Sigmoid colon (tissue), 7 donors: Measurements from ENCODE around the gene BCHE. TPM values are rescaled to one million over a fixed set of nuclear protein-coding genes. Genes with fewer than 3 reads are reported as not detected.

Experiments
- DNase-seq: peaks from one replicate; pipeline ENCODE4 v3.0.0-alpha.2; 2019
- H3K27ac ChIP-seq, 4 donors: fragments of 200-600 bp; sonication (generic); one replicate each; pipeline ENCODE4 v1.5.1; 2016 to 2019; ENCODE audit warnings: mild to moderate bottlenecking in 1 of 4
- H3K27me3 ChIP-seq, 3 donors: fragments of 200-600 bp; sonication (generic); one replicate each; pipeline ENCODE4 v1.5.1; 2019; ENCODE audit warnings: mild to moderate bottlenecking in 1 of 3
- H3K36me3 ChIP-seq, 4 donors: fragments of 200-600 bp; sonication (generic); one replicate each; pipeline ENCODE4 v1.5.1; 2016 to 2019
- H3K4me1 ChIP-seq, 4 donors: fragments of 200-600 bp; sonication (generic); one replicate each; pipeline ENCODE4 v1.5.1; 2017 to 2019
- H3K4me3 ChIP-seq, 4 donors: fragments of 200-600 bp; sonication (generic); one replicate each; pipeline ENCODE4 v1.5.1; 2017 to 2019; ENCODE audit warnings: mild to moderate bottlenecking in 2 of 4, moderate library complexity in 1 of 4
- H3K9me3 ChIP-seq, 4 donors: fragments of 200-600 bp in 3 of 4; sonication (generic) in 3 of 4; one replicate each; pipeline versions ENCODE4 v1.5.1 to v1.6.1; 2013 to 2019
- CTCF ChIP-seq, 4 experiments: fragments of 450-650 bp in 3 of 4; fragments of 200-600 bp in 1 of 4; IDR thresholded peaks; one replicate each; pipeline ENCODE4 v1.5.1; 2016 to 2019; ENCODE audit warnings: antibody characterized with exemption in 4 of 4, mild to moderate bottlenecking in 3 of 4, moderate library complexity in 2 of 4
- EP300 ChIP-seq, 4 donors: sonication (generic); formaldehyde crosslinking; IDR thresholded peaks; one replicate each; pipeline ENCODE4 v1.6.1; 2017; ENCODE audit warnings: antibody characterized with exemption in 4 of 4
- POLR2A ChIP-seq, 2 donors: fragments of 450-650 bp; IDR thresholded peaks; one replicate each; pipeline ENCODE4 v1.6.1; 2016; ENCODE audit warnings: antibody characterized with exemption in 2 of 2, mild to moderate bottlenecking in 2 of 2, moderate library complexity in 2 of 2
- POLR2AphosphoS5 ChIP-seq, 4 donors: sonication (generic); formaldehyde crosslinking; IDR thresholded peaks; one replicate each; pipeline ENCODE4 v1.6.1; 2017; ENCODE audit warnings: antibody characterized with exemption in 4 of 4
- WGBS, 2 donors: extraction: QIAGEN DNeasy Blood & Tissue Kit; methylation state at CpG; one replicate each; pipeline ENCODE4 v1.1.7; 2013; 5-methylcytosine and 5-hydroxymethylcytosine counted together
- intact Hi-C: fragments of 100-400 bp; cut with DNase I; formaldehyde crosslinking; loops from one replicate; pipeline ENCODE4 v1.15.1; 2023
- polyA plus RNA-seq, 3 donors: library from polyadenylated mRNA; stranded (reverse); fragments of 200-250 nt; gene quantifications; one replicate each; pipeline ENCODE4 v1.2.3, GENCODE V29; 2013
- total RNA-seq, 4 donors: library from RNA; depleted of rRNA; stranded (reverse); fragments of >200 nt; gene quantifications; one replicate each; pipeline ENCODE4 v1.1.0, GENCODE V29; 2016
- donor health status: healthy with polysubstance abuse.
- donor health status: Bipolar disorder and iron deficiency.
- donor health status: healthy.

Gene BCHE
- total and polyA plus RNA-seq, 7 donors: 0.23 to 88.1 (median 34.9) TPM

GRCh38 chr3:165742351-165742750, 94.9 kb downstream of the BCHE start:
- Histone ChIP-seq H3K4me3 (no peak overlapping the region), H3K36me3 (no peaks in the 10 kb centered on the region), H3K27ac (no peak overlapping the region), H3K9me3 (no peaks in the 10 kb centered on the region), H3K4me1 (no peaks in the 10 kb centered on the region), H3K27me3 (no peaks in the 10 kb centered on the region)
- TF ChIP-seq CTCF (IDR thresholded peaks at IDR 0.05) (no peak), EP300 (IDR thresholded peaks at IDR 0.05) (no peak), POLR2A (IDR thresholded peaks at IDR 0.05) (no peak), POLR2AphosphoS5 (IDR thresholded peaks at IDR 0.05) (no peak)
- DNase-seq: no peak
- intact Hi-C loops: loop anchor here (10.0 kb wide), 1 partner anchor 98 kb away; no protein-coding TSS in a partner anchor

- 58 to 83% methylated on average over 4 of the region's 4 CpGs for WGBS, 2 donors
- no peak for DNase-seq
- TF ChIP-seq POLR2A (IDR thresholded peaks at IDR 0.05) (no peak), CTCF (IDR thresholded peaks at IDR 0.05) (no peak), POLR2AphosphoS5 (IDR thresholded peaks at IDR 0.05) (no peak), EP300 (IDR thresholded peaks at IDR 0.05) (no peak)
- H3K4me1 ChIP-seq: no peaks in the 10 kb centered on the region
- no peaks in the 10 kb centered on the region for H3K36me3 ChIP-seq
- H3K4me3 ChIP-seq: no peak overlapping the region
- H3K27me3 ChIP-seq: no peaks in the 10 kb centered on the region
- no peak overlapping the region for H3K27ac ChIP-seq
- intact Hi-C loops: no loop called here
- H3K9me3 ChIP-seq: no peaks in the 10 kb centered on the region
Observed at GRCh38 chr3:165729756-165730155, 107.5 kb downstream of the BCHE start.

GRCh38 chr3:165728924-165729323, 108.3 kb downstream of the BCHE start:
- intact Hi-C loops: no loop called here
- no peaks in the 10 kb centered on the region for H3K9me3 ChIP-seq
- H3K36me3 ChIP-seq: no peaks in the 10 kb centered on the region
- no peaks in the 10 kb centered on the region for H3K27me3 ChIP-seq
- 87 to 91% methylated on average over 5 of the region's 5 CpGs for WGBS, 2 donors
- no peak for DNase-seq
- TF ChIP-seq POLR2AphosphoS5 (IDR thresholded peaks at IDR 0.05) (no peak), POLR2A (IDR thresholded peaks at IDR 0.05) (no peak), EP300 (IDR thresholded peaks at IDR 0.05) (no peak), CTCF (IDR thresholded peaks at IDR 0.05) (no peak)
- H3K4me3 ChIP-seq: no peak overlapping the region
- H3K4me1 ChIP-seq: no peaks in the 10 kb centered on the region
- H3K27ac ChIP-seq: no peak overlapping the region

GRCh38 chr3:165725296-165725695, 111.9 kb downstream of the BCHE start:
- H3K27ac ChIP-seq: no peak overlapping the region
- H3K9me3 ChIP-seq: no peaks in the 10 kb centered on the region
- no peak for TF ChIP-seq POLR2AphosphoS5 (IDR thresholded peaks at IDR 0.05)
- no peak for TF ChIP-seq CTCF (IDR thresholded peaks at IDR 0.05)
- TF ChIP-seq POLR2A (IDR thresholded peaks at IDR 0.05): no peak
- no peak for TF ChIP-seq EP300 (IDR thresholded peaks at IDR 0.05)
- H3K36me3 ChIP-seq: no peaks in the 10 kb centered on the region
- no peaks in the 10 kb centered on the region for H3K4me1 ChIP-seq
- DNase-seq: no peak
- H3K27me3 ChIP-seq: no peaks in the 10 kb centered on the region
- intact Hi-C loops: no loop called here
- WGBS, 2 donors: 69 to 82% methylated on average over 2 of the region's 2 CpGs
- no peak overlapping the region for H3K4me3 ChIP-seq
